ENCODE measurements around the gene RNF32. TPM values are rescaled to one million over a fixed set of nuclear protein-coding genes. Genes with fewer than 3 reads are reported as not detected.
"Not testable (repeated sequence)": the region's sequence is repeated elsewhere in the genome, so short reads cannot be mapped to it uniquely, and the experiment has no call there.

RNF32 gene
- polyA plus RNA-seq, 3 donors = 0.71 to 1.3 TPM; not detected in 1

- 94 to 98% (median 95%) methylated on average over 9 of the region's 9 CpGs for WGBS, 3 donors
- not testable (repeated sequence) for H3K27ac ChIP-seq (ENCODE audit: low read depth, low read length)
Observed at GRCh38 chr7:156697283-156697682, 56.7 kb downstream of the RNF32 start.

GRCh38 chr7:156698512-156698911, 57.9 kb downstream of the RNF32 start:
- 95 to 100% (median 99%) methylated on average over 4 of the region's 4 CpGs for WGBS, 3 donors
- H3K27ac ChIP-seq (ENCODE audit: low read depth, low read length) = not testable (repeated sequence)

- H3K27ac ChIP-seq (ENCODE audit: low read depth, low read length) = not testable (repeated sequence)
- WGBS, 3 donors = 88 to 100% (median 100%) methylated on average over 1 of the region's 1 CpG
Observed at GRCh38 chr7:156701787-156702186, 61.2 kb downstream of the RNF32 start.

GRCh38 chr7:156702399-156702798, 61.8 kb downstream of the RNF32 start:
- H3K27ac ChIP-seq (ENCODE audit: low read depth, low read length) = no peak overlapping the region

- WGBS, 3 donors = 84 to 98% (median 91%) methylated on average over 4 of the region's 4 CpGs
- H3K27ac ChIP-seq (ENCODE audit: low read depth, low read length) = no peak overlapping the region
Observed at GRCh38 chr7:156703209-156703608, 62.6 kb downstream of the RNF32 start.

GRCh38 chr7:156703773-156704482, 63.4 kb downstream of the RNF32 start:
- 69 to 88% (median 70%) methylated on average over 5 of the region's 5 CpGs for WGBS, 3 donors
- H3K27ac ChIP-seq (ENCODE audit: low read depth, low read length) = no peak overlapping the region

- WGBS, 3 donors = 93 to 97% (median 95%) methylated on average over 4 of the region's 4 CpGs
- no peak overlapping the region for H3K27ac ChIP-seq (ENCODE audit: low read depth, low read length)
Observed at GRCh38 chr7:156722043-156722826, 81.7 kb downstream of the RNF32 start.

- H3K27ac ChIP-seq (ENCODE audit: low read depth, low read length) = no peak overlapping the region
- WGBS, 3 donors = 72 to 94% (median 79%) methylated on average over 5 of the region's 5 CpGs
Observed at GRCh38 chr7:156725073-156725472, 84.5 kb downstream of the RNF32 start.

GRCh38 chr7:156725936-156726335, 85.4 kb downstream of the RNF32 start:
- no peak overlapping the region for H3K27ac ChIP-seq (ENCODE audit: low read depth, low read length)
